GM18511 (cell line): Measurements from ENCODE around the gene FNIP2.

ENCODE experiments used
- ATAC-seq: cut with Tn5 transposase; IDR thresholded peaks from one replicate; pipeline ENCODE4 v1.9.1; 2021; ENCODE audit warnings: mild to moderate bottlenecking, moderate library complexity; ENCODE audit not compliant: unreplicated experiment

FNIP2 gene

DNA sequence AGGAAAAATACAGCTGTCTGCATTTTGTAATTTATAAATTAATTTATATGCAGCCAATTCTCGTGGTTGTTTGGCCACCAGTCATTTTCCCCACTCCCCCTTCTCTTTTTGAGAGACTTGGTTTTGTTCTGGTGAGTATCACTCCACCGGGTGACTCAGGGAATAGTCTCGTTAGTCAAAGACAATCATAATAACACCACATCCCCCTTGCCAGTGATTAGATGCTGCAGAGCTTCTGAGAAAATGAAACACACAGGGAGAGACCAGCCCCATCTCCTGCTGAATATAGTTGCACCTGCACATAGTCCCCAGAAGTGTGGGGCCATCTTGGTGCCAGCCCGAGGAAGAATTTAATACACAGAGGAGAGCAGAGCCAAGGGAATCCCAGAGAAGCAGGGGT lies 8.0 kb upstream of the FNIP2 start:
- no peak for ATAC-seq

DNA sequence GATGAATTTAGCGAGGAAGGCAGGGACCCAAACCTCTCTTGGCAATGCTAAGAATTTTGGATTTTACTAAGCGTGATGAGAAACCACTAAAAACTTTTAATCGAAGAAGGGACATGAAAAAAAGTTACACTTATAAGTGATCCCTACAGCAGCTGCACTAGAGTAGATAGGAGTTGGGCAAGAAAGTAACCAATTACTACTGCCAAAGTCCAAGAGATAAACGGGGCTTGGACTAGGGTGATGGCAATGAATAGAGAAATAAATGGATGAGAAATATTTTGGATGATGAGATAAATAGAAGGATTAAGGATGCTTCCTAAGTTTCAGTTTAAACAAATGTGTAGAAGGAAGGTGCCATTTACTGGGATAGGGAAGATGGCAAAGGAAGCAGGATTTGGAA lies 6.3 kb upstream of the FNIP2 start:
- ATAC-seq = no peak

DNA sequence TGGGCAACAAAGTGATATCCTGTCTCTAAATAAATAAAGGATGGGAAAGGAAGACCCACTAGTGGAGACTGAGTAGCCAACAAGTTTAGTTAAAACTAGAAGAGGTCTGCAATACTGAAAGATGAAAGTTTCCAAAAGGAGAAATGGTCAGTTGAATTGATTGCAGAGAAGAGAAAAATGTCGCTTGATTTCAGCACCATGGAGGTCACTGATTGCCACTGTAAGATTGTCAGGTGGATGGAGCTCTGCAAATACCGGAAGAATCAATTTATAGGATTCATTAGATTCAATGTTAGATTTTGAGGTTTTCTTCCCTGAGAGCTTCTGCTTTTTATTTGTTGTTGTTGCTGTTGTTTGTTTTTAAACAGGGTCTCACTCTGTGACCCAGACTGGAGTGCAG lies 5.4 kb upstream of the FNIP2 start:
- no peak for ATAC-seq

DNA sequence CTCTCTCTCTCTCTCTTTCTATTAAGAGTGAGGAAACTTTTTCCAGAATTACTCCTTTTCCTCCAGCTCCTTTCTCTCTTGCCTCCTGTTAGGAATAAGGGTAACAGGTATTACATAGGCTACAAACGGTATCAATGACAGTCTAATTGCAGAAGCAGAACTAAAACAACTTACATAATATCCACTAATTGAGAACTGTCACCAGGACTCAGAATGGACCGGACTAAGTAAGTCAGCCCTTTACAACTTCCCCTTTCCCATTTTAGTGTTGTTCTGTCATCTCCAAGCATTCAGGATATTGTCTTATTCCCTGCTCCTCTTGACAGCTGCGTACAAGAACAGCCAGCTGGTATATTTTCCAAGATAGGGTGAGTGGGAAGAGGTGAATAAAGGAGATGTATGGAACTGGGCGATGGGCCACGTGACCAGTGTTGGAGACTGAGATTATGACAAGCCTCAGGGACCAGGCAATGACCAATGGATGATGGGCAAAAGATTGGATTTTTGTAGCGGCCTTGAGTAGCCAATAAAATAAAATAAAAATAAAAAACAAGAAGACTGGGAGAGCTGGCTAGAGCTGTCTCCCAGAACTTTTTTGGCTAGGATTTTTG lies 2.3 kb upstream of the FNIP2 start:
- no peak for ATAC-seq

DNA sequence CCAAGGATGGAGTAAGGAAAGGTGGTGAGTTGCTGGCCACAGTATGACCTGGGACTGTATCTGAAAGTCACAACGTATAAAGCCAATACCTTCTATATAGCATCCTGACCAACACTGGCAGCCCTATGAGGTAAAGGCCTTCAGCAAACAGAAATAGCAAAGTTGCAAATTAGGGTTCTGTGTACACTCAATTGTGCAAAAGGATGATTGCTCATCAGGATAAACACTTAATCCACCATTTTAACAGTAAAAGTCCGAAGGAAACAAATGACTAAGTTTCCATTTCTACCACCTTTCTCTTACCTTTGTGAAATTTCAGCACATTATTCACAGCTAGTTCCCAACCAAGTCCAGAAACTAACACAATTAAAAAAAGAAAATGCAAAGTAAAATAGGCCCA lies 1.4 kb upstream of the FNIP2 start:
- no peak for ATAC-seq

DNA sequence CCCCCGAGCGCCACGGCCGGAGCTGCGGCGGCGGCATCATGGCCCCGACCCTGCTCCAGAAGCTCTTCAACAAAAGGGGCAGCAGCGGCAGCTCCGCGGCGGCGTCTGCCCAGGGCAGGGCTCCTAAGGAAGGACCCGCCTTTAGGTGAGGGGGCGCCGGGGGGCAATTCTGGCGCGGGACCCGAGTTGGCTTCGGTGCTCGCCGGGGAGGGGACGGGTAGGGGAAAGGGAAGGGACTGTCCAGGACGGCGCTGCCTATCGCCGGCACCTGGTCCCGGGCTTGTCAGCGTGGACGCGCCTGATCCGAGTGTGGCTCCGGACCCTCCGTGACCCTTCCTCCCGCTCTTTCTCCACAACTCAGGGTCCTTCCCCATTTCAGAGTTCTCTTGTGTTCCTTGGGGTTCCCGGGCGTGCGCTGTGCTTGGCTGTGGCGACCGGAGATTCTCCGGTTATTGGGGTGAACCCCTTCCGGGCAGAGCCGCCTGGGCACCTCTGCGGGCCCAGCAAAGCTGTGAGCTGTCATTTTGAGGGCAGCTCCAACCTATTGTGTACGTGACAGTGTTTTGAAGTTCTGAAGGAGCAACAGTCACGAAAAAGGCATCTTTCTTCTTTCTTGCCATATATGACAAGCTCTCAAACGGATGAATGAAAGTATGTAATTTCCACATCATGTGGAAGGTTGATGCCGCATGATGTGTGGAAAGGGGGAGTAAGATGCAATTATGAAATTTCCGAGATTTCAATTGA lies 522 bp downstream of the FNIP2 start:
- ATAC-seq = peak; percentile 41

DNA sequence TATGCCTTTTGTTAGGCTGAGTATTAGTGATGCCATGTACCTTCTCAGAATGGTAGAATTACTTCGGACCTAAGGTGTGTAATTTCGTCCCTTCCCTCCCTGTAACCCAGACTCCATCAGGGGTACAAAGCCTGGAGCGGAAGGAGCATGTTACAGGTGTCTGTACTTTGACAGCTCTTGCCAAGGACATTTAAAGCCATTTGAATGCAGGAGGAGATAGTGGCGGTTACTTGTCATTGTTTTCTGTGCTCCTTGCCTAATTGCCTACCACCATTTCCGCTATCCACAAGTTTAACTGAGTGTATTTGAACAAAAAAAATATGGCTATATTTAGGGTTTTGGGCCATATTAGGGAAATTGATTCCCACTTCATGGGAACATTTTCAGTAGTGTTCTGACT lies 1.8 kb downstream of the FNIP2 start:
- ATAC-seq = no peak

DNA sequence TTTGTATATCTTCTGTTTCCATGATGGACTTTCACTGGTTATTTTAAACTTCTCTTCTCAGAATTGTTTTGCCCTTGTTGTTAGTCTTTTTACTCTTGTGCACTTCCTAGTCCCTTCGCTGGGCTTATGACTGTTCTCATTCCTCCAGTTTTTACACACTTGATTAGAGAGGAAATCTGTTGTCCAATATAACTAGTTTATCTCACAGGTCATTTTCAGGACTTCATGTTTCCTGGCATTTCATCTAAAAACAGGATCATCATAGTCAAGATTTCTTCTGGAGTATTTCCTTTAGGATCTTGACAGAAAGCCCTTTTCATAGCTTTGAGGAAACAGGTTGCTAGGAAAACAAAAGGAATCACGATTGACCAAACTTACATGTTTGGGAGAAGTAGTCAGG lies 3.0 kb downstream of the FNIP2 start:
- no peak for ATAC-seq

DNA sequence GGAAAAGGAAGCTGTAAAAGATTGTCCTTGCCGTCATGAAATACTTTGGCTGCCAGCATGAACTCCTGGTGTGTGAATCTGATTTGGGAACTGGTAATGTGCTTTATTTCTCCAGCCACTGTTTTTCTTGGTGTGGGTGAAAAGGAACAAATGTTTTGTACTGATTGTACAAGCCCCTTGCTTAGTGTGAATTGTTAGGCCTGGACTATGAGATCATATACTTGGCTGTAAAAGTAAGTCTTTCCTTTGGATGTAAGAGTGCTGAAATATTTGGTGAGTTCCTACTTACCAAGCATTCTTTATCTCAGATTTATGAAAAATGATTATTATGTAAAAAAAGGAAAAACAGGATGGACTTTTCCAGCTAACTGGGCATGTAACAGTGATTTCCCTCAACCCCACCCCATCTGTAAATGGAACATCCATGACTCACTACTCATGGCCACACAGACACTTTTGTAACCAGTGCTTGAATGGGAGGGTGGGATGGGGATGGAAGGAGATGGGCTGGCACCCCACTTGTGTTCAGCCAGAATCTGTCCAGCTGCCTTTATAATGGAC lies 6.3 kb downstream of the FNIP2 start:
- ATAC-seq = no peak

DNA sequence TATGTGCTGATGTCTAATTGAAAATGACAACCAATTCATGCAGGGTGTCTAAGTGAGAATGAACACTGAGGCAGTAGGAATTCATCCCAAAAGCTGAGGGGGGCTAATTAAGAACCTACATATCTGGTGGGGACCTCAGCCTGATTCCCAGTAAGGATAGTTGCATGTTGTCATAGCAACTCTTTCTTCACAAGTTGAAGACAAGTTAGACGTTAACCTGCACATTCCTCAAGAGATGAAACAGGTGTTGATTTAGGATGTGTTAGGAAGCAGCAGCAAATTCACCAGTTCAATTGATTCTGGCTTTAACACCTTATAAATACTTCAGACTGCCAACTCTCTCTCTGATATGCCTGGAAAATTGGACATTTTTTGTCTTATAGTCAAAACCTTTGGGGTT lies 7.3 kb downstream of the FNIP2 start:
- ATAC-seq = no peak

DNA sequence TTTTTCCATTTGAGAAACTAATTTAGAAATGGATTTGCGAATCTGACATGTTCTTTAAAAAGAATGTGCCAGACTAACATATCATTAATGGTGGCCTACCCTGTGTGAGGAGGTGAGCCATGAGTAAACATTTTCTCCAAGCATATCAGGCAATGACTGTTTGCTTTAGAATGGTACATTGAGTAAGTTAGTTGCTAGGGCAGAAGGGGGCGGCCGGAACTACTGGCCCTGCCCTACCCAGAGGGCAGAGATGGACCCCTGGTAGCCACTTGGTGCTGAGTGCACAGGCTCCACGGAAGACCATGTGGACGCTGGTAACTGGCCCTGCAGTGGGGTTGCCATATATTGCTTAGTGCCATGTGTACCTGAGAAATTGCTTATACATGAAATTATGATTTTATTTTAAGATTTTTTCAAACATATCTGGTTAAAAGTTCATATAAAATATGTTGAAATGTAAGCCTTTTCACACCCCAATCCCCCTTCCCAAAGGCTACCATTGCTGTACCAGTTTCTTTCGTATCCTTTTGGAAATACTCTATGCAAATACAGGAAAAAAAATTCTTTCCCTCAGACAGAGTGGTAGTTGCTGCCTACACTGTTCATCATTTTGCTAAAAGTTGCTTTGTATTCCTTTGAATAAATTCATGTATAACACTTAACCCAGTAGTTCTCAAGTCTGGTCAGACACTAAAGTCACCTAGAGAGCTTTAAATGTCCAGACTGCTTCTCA lies 8.8 kb downstream of the FNIP2 start:
- no peak for ATAC-seq

DNA sequence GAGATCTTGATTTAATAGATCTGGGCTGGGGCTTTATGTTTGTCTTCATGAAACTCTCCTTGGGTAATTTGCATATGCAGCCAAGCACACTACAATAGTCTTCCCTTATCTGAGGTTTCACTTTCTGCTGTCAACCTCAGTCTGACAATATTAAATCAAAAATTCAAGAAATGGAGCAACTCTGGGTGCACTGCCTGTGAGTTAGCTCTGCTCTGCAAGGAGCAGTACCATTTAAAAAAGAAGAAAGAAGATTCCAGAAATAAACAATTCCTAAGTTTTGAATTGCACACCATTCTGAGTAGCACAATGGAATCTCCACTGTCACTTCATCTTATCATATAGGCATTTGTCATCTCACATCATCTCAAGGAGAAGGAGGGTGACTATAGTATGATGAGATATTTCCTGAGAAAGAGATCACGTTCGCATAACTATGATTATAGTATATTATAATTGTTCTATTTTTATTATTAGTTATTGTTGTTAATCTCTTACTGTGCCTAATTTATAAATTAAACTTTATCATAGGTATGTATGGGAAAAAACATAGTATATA lies 9.4 kb downstream of the FNIP2 start:
- peak; percentile 95 for ATAC-seq

DNA sequence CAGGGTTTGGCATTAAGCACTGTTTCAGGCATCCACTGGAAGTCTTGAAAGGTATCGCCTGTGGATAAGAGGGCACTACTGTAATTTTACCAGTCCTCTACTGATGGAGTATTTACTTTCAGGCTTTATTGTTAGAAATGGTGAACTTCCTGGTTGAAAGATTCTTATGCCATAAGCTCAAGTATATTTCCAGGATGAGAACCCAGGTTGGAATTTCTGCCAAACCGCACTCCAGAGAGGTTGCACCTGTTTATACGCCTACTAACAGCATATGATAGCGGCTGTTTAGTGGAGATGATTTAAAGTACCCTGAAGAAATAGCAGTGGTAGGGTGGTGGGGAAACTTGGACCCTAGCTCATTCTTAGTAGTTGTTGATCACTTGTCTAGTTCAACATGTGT lies 9.9 kb downstream of the FNIP2 start:
- ATAC-seq = no peak

DNA sequence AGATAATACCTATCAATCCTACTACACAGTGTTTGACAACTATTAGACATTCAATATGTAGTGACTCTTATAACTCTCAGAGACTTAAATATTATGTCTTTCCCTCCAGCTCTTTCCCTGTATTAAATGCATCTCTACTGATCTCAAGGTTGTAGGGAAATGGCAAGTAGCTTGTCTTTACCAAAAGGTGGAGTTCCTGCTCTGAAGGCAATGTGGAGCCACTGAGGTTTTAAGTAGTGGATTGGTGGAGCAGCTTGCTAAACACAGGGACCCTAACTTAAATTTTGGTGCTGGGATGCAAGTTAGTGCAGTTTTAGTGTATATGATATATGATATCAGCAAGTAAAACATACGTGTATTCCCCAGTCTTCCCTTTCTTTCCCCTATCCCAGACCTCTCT lies 13.1 kb downstream of the FNIP2 start:
- ATAC-seq = no peak

DNA sequence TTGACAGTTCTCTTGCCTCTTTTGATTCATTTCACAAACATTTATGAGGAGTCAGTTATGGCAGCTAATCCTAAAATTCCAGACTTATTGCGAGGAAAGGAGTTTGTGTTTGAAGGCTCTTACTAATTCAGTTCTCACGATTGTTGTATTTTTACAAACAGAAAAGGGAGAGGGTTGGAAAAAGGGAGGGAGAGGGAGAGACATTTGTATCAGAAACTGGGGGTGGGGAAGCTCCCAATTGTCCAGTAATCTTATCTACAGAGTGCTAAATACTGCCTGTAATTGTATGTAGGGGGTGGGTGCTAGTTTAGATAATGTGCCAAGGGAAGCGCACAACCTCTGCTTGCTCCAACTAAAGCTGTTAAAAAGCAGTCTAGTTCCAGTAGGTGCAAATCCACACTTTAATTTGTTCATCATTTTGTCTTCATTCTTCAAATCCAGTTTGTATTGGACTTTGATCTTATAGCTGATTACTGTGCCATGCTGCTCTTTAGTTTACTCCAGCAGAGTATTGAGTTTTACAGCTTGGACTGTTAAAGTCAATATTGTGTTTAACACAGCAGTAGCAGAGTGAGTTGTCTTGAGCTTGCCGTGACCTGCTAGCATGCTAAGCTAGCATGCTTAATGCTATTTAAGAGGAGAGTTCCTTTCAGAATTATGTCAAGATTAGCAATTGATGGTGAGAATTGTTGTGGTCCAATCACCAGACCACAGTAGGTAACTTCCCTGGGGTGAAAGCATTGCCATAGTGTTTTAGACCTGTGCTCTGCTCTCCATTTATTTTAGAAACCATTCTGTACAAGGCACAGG lies 13.9 kb downstream of the FNIP2 start:
- ATAC-seq = peak; percentile 69

DNA sequence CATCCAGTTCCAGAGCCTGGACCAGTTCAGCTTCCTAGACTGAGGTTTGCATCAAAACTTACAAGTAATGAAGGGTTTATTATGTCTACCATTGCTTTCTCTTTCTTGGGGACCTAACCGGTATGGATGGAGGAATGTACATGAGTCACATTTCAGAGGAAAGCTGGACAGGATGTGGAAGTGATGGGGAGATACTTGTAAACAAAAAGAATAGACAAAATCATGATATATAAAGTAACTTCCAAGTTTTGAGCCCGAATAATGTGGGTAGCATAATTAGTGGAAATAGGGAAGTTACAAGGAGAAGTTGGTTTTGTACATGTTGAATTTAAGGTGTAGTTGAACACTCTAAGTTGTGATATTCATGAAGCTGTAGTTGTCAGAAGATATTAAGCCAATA lies 15.0 kb downstream of the FNIP2 start:
- no peak for ATAC-seq

DNA sequence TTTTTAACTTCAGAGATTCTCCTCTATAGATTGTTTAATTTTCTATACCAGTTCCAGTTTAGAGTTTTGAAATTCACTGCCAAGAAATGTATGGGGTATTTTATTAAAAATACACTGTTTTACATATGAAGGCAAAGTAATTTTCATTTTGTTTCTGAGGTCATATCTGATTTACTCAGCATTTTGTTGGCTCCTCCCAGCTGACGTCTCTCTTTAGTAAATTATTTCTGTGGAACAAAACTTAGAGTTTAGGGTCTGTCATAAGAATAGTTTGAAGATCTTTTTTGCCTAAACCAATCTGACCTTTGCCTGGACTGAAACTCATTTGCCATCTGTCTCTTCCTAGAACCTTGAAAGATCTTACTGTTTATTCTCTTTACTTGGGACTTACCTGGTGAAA lies 16.9 kb downstream of the FNIP2 start:
- no peak for ATAC-seq

DNA sequence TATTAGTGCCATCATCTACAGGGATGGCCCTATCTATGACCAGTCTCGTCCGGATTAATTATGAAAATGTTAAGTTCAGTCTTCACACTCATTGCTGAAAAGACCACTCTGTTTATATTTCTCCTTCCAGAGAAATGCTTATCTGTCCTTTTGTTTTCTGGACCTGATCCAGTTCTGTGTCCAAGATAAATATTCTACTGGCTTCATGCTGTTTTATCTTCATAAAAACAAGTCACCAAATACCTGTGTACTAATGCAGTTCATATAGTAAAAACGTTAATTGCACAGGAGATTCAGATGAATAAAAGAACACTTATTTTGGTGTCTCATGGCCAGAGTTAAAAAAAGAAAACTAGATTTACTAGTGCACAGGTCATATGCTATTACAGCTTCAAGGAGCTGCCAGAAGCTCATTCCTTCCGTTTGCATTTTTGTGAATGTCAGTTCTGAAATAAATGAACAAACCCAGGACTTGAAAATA lies 17.3 kb downstream of the FNIP2 start:
- no peak for ATAC-seq

DNA sequence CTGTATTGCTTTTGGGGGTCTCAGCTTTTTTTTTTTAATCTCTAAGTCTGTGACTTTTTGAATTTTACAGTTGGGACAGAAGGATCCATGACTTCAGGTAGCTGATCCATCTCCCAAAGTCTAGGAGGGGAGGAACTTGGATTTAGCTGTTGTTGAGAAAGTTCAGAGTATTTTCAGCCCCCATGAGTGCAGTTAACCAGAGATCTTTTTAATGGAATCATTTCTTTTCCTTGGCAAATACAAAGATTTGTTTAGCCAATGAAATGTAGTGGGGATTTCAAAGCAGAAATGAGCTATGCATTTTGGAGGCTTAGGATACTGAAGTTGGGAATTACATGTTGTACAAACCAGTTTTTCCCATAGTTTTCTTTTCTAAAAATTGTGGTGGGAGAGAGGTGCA lies 18.1 kb downstream of the FNIP2 start:
- ATAC-seq = no peak

DNA sequence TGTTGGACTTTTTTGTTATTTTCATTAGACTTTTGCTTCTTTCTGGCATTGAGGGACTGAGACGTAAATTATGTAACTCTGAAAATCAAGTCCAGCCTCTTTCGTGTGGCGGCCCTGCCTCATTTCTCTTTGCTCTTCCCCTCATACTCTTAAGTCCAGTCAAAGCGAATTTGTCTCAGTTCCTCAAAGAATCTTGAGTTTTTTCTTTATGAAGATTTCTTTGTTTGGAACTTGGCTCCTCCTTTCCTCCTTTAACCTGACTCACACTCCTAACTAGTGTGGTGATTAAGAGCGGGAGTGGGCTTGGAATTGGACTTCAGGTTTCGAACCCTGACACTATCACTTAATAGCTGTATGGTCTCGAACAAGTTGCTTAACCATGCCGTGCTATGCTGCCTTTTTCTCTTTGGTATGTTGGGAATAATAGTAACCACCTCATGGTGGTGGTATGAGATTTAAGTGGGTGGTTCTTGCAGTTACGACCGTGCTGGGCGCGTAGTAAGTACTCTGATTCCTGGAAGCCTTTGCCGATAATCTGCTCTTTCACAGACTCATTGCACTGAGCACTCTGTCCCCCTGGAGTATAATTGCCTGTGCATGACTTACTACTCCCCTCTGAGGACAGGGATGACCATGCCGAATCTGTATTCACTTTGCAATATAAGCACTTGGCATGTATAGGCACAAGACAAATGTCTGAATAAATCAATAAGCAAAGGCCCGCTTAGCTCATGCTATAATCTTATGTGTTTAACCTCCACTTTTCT lies 19.1 kb downstream of the FNIP2 start:
- ATAC-seq = no peak
